Prostate gland (tissue), 2 donors: ENCODE data around the gene SETD9.

Experiments
- POLR2A ChIP-seq: fragments of 450-650 bp; IDR thresholded peaks from one replicate; pipeline ENCODE4 v1.6.1; 2016; ENCODE audit warnings: antibody characterized with exemption, mild to moderate bottlenecking
- POLR2AphosphoS5 ChIP-seq: sonication (generic); formaldehyde crosslinking; IDR thresholded peaks from one replicate; pipeline ENCODE4 v1.6.1; 2017; ENCODE audit warnings: antibody characterized with exemption
- TF ChIP-seq, protein P1 (sequence below), 4 experiments: fragments of 200-600 bp in 2 of 4; fragments of 450-650 bp in 2 of 4; sonication (generic) in 2 of 4; IDR thresholded peaks; 1 replicate in 3 of 4; 2 replicates in 1 of 4; pipeline ENCODE4 v1.5.1; 2016 to 2019; ENCODE audit warnings: antibody characterized with exemption in 4 of 4, mild to moderate bottlenecking in 2 of 4, moderate library complexity in 2 of 4

GRCh38 chr5:56910210-56910965 is 992 bp downstream of the SETD9 start:
- TF ChIP-seq, protein P1, sequence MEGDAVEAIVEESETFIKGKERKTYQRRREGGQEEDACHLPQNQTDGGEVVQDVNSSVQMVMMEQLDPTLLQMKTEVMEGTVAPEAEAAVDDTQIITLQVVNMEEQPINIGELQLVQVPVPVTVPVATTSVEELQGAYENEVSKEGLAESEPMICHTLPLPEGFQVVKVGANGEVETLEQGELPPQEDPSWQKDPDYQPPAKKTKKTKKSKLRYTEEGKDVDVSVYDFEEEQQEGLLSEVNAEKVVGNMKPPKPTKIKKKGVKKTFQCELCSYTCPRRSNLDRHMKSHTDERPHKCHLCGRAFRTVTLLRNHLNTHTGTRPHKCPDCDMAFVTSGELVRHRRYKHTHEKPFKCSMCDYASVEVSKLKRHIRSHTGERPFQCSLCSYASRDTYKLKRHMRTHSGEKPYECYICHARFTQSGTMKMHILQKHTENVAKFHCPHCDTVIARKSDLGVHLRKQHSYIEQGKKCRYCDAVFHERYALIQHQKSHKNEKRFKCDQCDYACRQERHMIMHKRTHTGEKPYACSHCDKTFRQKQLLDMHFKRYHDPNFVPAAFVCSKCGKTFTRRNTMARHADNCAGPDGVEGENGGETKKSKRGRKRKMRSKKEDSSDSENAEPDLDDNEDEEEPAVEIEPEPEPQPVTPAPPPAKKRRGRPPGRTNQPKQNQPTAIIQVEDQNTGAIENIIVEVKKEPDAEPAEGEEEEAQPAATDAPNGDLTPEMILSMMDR (IDR thresholded peaks at IDR 0.05) = no peak
- TF ChIP-seq POLR2AphosphoS5 = no peak
- no peak for TF ChIP-seq POLR2A
